Measurements from ENCODE around the gene SUCO.

DNA sequence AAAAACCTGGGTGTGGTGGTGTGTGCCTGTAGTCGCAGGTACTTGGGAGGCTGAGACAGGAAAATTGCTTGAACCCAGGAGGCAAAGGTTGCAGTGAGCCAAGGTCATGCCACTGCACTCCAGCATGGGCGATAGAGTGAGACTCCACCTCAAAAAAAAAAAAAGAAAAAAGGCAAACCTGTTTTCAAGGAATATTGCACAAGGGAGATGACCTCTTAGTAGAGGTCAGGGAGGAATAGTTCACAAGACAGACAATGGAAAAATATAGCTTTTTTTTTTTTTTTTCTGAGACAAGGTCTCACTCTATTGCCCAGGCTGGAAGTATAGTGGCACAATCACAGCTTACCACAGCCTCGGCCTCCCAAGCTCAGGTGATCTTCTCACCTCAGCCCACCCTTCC lies 22.5 kb upstream of the SUCO start:
- TF ChIP-seq EZH2 (IDR thresholded peaks at IDR 0.05; ENCODE audit: borderline replicate concordance, insufficient read depth, low read depth, low read length, poor library complexity, severe bottlenecking), result no peak
- TF ChIP-seq, protein P1, sequence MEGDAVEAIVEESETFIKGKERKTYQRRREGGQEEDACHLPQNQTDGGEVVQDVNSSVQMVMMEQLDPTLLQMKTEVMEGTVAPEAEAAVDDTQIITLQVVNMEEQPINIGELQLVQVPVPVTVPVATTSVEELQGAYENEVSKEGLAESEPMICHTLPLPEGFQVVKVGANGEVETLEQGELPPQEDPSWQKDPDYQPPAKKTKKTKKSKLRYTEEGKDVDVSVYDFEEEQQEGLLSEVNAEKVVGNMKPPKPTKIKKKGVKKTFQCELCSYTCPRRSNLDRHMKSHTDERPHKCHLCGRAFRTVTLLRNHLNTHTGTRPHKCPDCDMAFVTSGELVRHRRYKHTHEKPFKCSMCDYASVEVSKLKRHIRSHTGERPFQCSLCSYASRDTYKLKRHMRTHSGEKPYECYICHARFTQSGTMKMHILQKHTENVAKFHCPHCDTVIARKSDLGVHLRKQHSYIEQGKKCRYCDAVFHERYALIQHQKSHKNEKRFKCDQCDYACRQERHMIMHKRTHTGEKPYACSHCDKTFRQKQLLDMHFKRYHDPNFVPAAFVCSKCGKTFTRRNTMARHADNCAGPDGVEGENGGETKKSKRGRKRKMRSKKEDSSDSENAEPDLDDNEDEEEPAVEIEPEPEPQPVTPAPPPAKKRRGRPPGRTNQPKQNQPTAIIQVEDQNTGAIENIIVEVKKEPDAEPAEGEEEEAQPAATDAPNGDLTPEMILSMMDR (IDR thresholded peaks at IDR 0.05), result no peak
